Stimulated activated CD4-positive, alpha-beta T cell treated with anti-CD3 and anti-CD28 coated beads, Interleukin-12 subunit alpha, Interleukin-12 subunit beta, amount 100 ng/mL, for 24 hours (primary cell): ENCODE measurements around the gene KRTAP12-1.
"Not testable (repeated sequence)": the region's sequence is repeated elsewhere in the genome, so short reads cannot be mapped to it uniquely, and the experiment has no call there.

ENCODE experiments used
- DNase-seq, 2 experiments: peaks; one replicate each; pipeline ENCODE4 v3.0.0-alpha.2; 2020; ENCODE audit warnings: low read depth in 2 of 2

Gene KRTAP12-1

GRCh38 chr21:44697811-44698734, 16.1 kb upstream of the KRTAP12-1 start:
- no peak for DNase-seq

DNA sequence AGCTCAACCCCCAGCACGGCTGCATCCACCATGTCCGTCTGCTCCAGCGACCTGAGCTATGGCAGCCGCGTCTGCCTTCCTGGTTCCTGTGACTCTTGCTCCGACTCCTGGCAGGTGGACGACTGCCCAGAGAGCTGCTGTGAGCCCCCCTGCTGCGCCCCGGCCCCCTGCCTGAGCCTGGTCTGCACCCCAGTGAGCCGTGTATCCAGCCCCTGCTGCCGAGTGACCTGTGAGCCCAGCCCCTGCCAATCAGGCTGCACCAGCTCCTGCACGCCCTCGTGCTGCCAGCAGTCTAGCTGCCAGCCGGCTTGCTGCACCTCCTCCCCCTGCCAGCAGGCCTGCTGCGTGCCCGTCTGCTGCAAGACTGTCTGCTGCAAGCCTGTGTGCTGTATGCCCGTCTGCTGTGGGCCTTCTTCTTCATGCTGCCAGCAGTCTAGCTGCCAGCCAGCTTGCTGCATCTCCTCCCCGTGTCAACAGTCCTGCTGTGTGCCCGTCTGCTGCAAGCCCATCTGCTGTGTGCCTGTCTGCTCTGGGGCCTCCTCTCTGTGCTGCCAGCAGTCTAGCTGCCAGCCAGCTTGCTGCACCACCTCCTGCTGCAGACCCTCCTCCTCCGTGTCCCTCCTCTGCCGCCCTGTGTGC, 15.3 kb upstream of the KRTAP12-1 start, which contains the start of gene KRTAP10-12:
TSS of gene KRTAP10-12 (plus strand) at position 1 of the 639 bp plus-strand sequence. CDS start at position 31, 30 bp downstream.
- DNase-seq = not testable (repeated sequence)

DNA sequence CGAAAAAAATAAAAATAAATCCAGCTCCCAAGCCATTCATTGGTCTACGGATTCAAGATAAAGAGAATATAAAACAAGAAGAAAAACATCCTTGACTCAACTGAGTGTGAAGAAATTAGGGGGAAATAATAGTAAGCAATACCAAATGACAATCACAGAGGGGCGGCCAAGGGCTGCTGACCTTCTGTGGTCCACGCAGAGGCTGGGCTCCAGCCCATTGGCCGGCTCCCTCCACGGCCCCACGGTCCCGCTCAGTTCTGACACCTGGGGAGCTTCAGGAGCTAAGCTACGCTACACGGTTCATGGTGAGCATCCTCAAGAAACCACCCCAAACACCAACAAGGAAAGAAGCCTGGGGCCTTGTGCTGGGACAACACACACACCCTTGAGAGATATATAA, 14.6 kb upstream of the KRTAP12-1 start:
- DNase-seq = no peak

DNA sequence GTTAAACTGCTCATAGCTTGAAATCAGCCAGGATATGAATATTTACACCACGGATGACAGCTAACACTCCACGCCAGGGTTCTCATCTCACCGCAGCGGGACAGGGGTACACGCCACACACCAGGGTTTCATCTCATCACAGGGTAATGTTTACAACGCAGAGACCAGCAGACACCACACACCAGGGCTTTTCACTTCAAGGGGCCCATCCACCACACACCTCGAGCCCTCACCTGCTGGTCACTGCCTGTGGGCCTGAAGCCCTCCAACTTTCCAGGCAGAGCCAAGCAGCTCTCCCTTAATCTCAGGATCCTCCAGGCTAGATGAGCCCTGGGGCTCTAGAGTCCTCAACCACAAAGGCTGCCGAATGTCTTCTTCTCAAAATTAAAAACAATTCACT, 13.7 kb upstream of the KRTAP12-1 start:
- DNase-seq = no peak

- no peak for DNase-seq
These were observed 13.2 kb upstream of the KRTAP12-1 start for GRCh38 chr21:44695184-44695583.

DNA sequence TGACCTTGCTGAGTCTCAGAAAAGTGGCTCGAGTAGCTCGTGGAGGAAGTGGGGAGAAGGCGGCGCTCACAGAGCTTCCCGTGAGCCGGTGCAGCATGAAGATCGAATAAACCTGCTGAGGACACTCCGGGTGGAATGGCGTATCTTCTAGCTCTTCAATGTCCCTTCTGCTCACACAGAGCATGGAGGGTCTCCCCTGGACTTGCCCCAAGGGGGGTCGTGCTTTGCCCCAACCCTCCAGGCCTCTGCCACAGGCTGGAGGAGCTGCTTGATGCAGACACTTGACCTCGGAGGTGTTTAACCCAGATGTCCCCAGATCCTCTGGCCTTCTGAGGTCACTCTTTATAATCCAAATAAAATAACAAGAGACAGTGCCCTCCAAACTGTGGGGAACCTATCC, 12.8 kb upstream of the KRTAP12-1 start:
- DNase-seq = no peak

- DNase-seq = no peak
These were observed 11.0 kb upstream of the KRTAP12-1 start for GRCh38 chr21:44692798-44693512.

- DNase-seq = no peak
These were observed 9.7 kb upstream of the KRTAP12-1 start for GRCh38 chr21:44691686-44692085.

DNA sequence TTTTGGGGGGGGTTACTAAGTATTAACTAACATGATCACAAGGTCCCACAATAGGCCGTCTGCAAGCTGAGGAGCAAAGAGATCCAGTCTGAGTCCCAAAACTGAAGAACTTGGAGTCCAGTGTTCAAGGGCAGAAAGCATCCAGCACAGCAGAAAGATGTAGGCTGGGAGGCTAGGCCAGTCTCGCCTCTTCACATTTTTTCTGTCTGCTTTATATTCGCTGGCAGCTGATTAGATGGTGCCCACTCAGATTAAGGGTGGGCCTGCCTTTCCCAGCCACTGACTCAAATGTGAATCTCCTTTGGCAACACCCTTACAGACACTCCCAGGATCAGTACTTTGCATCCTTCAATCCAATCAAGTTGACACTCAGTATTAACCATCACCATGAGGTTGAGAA, 7.8 kb upstream of the KRTAP12-1 start:
- not testable (repeated sequence) for DNase-seq

DNA sequence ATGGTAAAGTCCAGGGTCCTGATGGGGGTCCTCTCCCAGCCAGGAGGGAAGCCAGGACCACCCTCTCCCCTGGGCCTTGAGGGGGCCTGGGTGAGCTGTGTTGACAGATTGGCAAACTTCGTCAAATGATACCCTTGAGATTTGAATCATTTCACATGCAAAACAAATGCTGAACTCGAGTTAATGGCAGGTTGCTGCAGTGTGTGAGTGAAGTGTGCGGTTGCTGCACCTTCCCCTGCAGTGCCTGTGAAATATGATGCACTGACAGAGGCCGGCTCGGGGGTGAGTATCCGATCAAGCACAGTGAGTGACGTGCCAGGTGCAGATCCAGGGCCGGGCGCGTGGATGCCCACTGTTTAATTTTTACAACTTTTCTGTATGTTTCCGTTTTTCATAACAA, 5.7 kb upstream of the KRTAP12-1 start:
- DNase-seq = no peak

- DNase-seq = no peak
These were observed 5.0 kb upstream of the KRTAP12-1 start for GRCh38 chr21:44686843-44687561.

DNA sequence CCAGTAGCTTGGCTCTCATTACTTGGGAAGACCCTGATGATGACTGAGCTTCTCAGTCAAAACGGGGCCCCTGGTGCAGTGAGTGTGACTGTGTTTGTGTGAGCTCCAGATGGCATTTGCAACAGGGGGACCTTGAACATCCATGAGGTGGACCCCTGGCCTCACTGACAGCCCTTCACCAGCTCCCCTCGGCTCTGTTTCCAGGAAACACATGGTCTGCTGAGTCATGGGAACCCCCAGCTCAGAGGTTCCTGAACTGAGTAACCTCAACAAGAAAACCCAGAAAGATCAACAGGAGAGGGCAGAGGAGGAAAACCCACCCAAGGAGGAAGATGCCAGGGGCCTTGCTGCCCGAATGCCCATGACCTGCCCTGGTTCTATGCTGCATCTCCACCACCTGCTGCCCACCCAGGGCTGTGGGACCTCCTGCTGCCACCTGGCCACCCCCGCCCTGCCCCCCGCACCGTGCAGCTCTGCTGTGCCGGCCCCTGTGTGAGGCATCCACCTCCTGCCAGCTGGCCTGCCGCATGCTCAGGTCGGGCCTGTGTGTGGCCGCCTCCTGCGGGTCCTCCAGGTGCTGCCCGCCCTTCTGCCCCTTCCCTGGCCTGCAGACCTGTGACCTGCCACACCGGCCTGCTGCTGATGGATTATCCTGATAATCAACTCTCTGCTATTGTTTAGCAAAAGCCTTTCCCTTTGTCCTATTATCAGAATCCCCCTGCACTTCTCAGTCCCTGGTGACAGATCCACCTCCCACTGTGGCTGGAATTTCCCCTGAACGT, 4.2 kb upstream of the KRTAP12-1 start:
- DNase-seq = no peak

DNA sequence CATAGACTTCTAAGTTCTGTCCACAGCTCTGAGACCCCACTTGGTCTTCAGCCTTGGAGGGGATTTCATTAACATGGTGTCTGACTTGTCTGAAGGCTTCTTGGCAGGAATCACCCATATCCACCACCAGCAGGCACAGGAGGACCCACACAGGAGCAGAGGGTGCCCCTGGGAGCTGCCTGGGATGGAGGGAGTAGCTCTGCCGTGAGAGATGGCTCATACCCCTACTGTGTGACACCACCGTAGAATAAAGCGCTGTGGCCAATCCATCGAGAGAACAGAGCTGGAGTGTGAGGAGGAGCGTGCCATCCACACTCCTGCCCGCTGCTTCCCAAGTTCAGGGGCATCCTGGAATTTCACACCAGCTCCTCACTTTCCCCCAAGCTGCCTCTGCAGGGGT, 3.1 kb upstream of the KRTAP12-1 start:
- not testable (repeated sequence) for DNase-seq

GRCh38 chr21:44684483-44684882, 2.5 kb upstream of the KRTAP12-1 start:
- no peak for DNase-seq

- no peak for DNase-seq
These were observed 2.1 kb upstream of the KRTAP12-1 start for GRCh38 chr21:44684077-44684476.

GRCh38 chr21:44682580-44683151, 703 bp upstream of the KRTAP12-1 start:
- no peak for DNase-seq

- no peak for DNase-seq
These were observed 811 bp downstream of the KRTAP12-1 start for GRCh38 chr21:44681152-44681551.

- DNase-seq = no peak
These were observed 4.1 kb downstream of the KRTAP12-1 start for GRCh38 chr21:44677881-44678280.

DNA sequence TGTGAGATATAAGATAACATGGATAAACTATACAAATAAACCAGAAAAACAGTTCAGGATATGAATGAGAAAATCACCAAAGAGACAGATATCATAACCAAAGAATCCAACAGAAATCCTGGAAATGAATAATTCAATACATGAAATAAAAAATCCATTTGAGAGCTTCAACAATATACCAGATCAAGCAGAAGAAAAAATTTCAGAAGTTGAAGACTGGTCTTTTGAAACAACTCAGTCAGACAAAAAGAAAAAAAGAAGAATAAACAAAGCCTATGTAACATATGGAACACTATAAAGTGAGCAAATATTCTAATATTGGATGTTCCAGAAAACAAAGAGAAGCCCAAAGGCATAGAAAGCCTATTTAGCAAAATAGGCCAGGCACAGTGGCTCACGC, 10.1 kb downstream of the KRTAP12-1 start:
- DNase-seq = no peak

GRCh38 chr21:44670642-44671432, 11.1 kb downstream of the KRTAP12-1 start:
- DNase-seq = no peak
